ENCODE results near the gene PPIF. TPM values are rescaled to one million over a fixed set of nuclear protein-coding genes. Genes with fewer than 3 reads are reported as not detected.

The PPIF gene
- total RNA-seq, 1 donor from 2014 or later: 161 TPM

GRCh38 chr10:79342811-79343561 is 4.3 kb upstream of the PPIF start:
- no peak for DNase-seq
- Mint-ChIP-seq H3K4me1 (peaks cover 28% of the 10 kb centered on the region), H3K4me3 (no peak overlapping the region), H3K36me3 (ENCODE audit: low read depth) (no peaks in the 10 kb centered on the region), H3K9me3 (peaks cover 5% of the 10 kb centered on the region), H3K27me3 (no peaks in the 10 kb centered on the region), H3K27ac (no peak overlapping the region)
- intact Hi-C loops (cut with micrococcal nuclease): loop anchor here (10.0 kb wide), 1 partner anchor 368 kb away; no protein-coding TSS in a partner anchor

GRCh38 chr10:79344502-79345195 is 2.6 kb upstream of the PPIF start:
- Mint-ChIP-seq H3K4me3 (no peak overlapping the region), H3K9me3 (no peaks in the 10 kb centered on the region), H3K36me3 (ENCODE audit: low read depth) (peaks cover 16% of the 10 kb centered on the region), H3K4me1 (peaks cover 38% of the 10 kb centered on the region), H3K27me3 (no peaks in the 10 kb centered on the region), H3K27ac (no peak overlapping the region)
- intact Hi-C loops (cut with micrococcal nuclease): loop anchor here (5.0 to 10.0 kb wide), 2 partner anchors 370 to 1312 kb away; partner anchors contain the start of gene RPS24
- DNase-seq: no peak

- no peaks in the 10 kb centered on the region for H3K9me3 Mint-ChIP-seq
- no peak overlapping the region for H3K4me3 Mint-ChIP-seq
- peaks cover 24% of the 10 kb centered on the region for H3K36me3 Mint-ChIP-seq (ENCODE audit: low read depth)
- no peak for DNase-seq
- no peaks in the 10 kb centered on the region for H3K27me3 Mint-ChIP-seq
- peaks cover 46% of the 10 kb centered on the region for H3K4me1 Mint-ChIP-seq
- peak overlapping the region; percentile 34 for H3K27ac Mint-ChIP-seq
- intact Hi-C loops (cut with micrococcal nuclease): loop anchor here (2.0 to 10.0 kb wide), 5 partner anchors 53 to 1313 kb away; partner anchors contain the start of genes RPS24 and ZCCHC24
Measured at GRCh38 chr10:79345241-79346011, 1.8 kb upstream of the PPIF start.

GRCh38 chr10:79346012-79346340 is 1.3 kb upstream of the PPIF start:
- Mint-ChIP-seq H3K4me3 (no peak overlapping the region), H3K4me1 (peaks cover 47% of the 10 kb centered on the region), H3K27me3 (no peaks in the 10 kb centered on the region), H3K9me3 (no peaks in the 10 kb centered on the region), H3K36me3 (ENCODE audit: low read depth) (peaks cover 27% of the 10 kb centered on the region), H3K27ac (no peak overlapping the region)
- DNase-seq: no peak
- intact Hi-C loops (cut with micrococcal nuclease): loop anchor here (2.0 to 10.0 kb wide), 5 partner anchors 53 to 1314 kb away; partner anchors contain the start of genes RPS24 and ZCCHC24

GRCh38 chr10:79346388-79347225 is 662 bp upstream of the PPIF start:
- intact Hi-C loops (cut with micrococcal nuclease): loop anchor here (1.0 to 10.0 kb wide), 7 partner anchors 15 to 1314 kb away; partner anchors contain the start of genes RPS24 and ZCCHC24
- Mint-ChIP-seq H3K4me3 (peak overlapping the region; percentile 93), H3K27me3 (no peaks in the 10 kb centered on the region), H3K4me1 (peaks cover 47% of the 10 kb centered on the region), H3K9me3 (no peaks in the 10 kb centered on the region), H3K27ac (peak overlapping the region; percentile 53), H3K36me3 (ENCODE audit: low read depth) (peaks cover 31% of the 10 kb centered on the region)
- DNase-seq: peak; percentile 70

DNA sequence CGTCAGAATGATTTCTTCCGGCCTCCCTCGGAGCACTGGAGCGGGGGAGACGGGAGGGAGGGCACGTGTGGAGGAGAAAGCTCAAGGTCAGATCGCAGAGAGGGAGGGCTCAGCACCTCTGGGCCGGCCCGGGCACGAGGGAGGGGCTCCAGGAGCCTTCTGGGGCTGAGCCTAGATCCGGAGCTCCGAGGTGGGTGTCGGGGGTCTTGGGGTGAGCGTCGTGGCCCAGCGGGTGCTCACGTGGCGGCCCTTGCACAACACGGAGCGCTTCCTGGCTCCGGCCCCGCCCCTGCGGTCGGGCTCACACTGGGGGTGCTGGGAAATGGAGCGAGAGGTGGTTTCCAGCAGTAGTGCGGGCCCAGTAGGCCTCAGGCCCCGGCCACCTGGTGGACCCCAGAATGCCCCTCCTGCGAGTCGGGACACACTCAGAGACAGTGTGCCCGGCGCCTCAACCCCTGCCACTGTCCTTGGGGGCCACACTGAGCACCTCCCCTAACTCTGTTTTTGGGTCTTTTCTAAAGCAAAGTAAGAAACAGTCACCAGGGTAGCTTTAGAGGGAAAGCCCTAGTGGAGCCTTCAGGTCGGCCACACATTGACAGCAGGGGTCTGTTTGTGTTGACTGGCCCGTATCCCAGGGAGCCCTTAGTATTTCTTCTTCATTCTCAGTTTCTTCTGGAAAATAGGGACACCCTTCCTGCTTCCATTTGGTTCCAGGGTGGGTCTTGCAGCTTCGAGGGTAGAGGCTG is 798 bp downstream of the PPIF start:
- Mint-ChIP-seq H3K9me3 (no peaks in the 10 kb centered on the region), H3K27me3 (no peaks in the 10 kb centered on the region), H3K4me1 (peaks cover 48% of the 10 kb centered on the region), H3K36me3 (ENCODE audit: low read depth) (peaks cover 43% of the 10 kb centered on the region), H3K27ac (peak overlapping the region; percentile 94), H3K4me3 (peak overlapping the region; percentile 93)
- intact Hi-C loops (cut with micrococcal nuclease): loop anchor here (1.0 to 10.0 kb wide), 7 partner anchors 17 to 1316 kb away; partner anchors contain the start of genes RPS24 and ZCCHC24
- peak; percentile 95 for DNase-seq

DNA sequence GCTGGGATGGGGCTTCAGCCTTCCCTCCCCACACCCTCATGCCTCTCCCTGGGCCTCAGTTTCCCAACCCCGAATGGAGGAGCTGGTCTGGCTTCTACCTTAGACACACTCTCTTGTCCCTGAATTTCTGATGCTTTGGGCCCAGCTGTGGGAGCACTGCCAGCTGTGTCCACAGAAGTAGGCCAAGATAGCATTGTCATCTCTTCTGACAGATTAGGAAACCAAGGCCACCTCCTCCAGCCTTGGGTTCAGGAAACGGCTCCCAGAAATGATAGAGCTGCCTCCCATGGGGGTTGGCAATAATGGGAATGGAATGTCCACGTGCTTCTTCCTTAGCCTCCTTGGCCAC is 1.3 kb downstream of the PPIF start:
- Mint-ChIP-seq H3K4me3 (peak overlapping the region; percentile 93), H3K27ac (peak overlapping the region; percentile 94), H3K4me1 (peaks cover 49% of the 10 kb centered on the region), H3K36me3 (ENCODE audit: low read depth) (peaks cover 49% of the 10 kb centered on the region), H3K9me3 (no peaks in the 10 kb centered on the region), H3K27me3 (no peaks in the 10 kb centered on the region)
- intact Hi-C loops (cut with micrococcal nuclease): loop anchor here (5.0 to 10.0 kb wide), 2 partner anchors 374 to 1316 kb away; partner anchors contain the start of gene RPS24
- peak; percentile 59 for DNase-seq

DNA sequence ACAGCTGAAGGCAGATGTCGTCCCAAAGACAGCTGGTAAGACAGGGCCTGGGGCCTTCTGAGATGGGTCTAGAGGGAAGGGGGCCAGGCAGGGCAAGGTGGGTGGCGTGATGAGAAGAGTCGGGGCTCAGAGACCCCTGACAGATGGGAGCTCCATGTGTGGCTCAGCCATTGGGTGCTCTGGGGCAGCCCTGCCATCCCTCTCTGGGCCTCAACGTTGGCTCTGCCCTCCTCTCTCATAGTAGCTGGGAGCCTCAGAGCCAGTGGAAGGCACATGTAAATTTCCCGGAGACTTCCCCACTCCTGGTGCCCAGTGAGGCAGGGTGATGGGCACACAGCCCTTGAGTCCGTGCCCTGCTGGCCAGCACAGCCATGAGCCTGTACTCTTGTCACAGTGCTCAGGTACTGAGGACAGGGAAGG is 1.8 kb downstream of the PPIF start:
- intact Hi-C loops (cut with micrococcal nuclease): loop anchor here (5.0 to 10.0 kb wide), 2 partner anchors 374 to 1317 kb away; partner anchors contain the start of gene RPS24

GRCh38 chr10:79349766-79350406 is 2.6 kb downstream of the PPIF start:
- peaks cover 61% of the 10 kb centered on the region for H3K36me3 Mint-ChIP-seq (ENCODE audit: low read depth)
- H3K27ac Mint-ChIP-seq: peak overlapping the region; percentile 36
- H3K27me3 Mint-ChIP-seq: no peaks in the 10 kb centered on the region
- H3K9me3 Mint-ChIP-seq: no peaks in the 10 kb centered on the region
- DNase-seq: peak; percentile 60
- H3K4me1 Mint-ChIP-seq: peaks cover 47% of the 10 kb centered on the region
- H3K4me3 Mint-ChIP-seq: peak overlapping the region; percentile 93
- intact Hi-C loops (cut with micrococcal nuclease): loop anchor here (5.0 to 10.0 kb wide), 2 partner anchors 375 to 1318 kb away; partner anchors contain the start of gene RPS24

More for the DNA sequence above, 1.8 kb downstream of the PPIF start:
- peak overlapping the region; percentile 93 for H3K4me3 Mint-ChIP-seq
- no peak for DNase-seq
- peaks cover 48% of the 10 kb centered on the region for H3K4me1 Mint-ChIP-seq
- peaks cover 53% of the 10 kb centered on the region for H3K36me3 Mint-ChIP-seq (ENCODE audit: low read depth)
- H3K9me3 Mint-ChIP-seq: no peaks in the 10 kb centered on the region
- no peaks in the 10 kb centered on the region for H3K27me3 Mint-ChIP-seq
- H3K27ac Mint-ChIP-seq: peak overlapping the region; percentile 94

GRCh38 chr10:79350407-79351154 is 3.3 kb downstream of the PPIF start:
- Mint-ChIP-seq H3K4me1 (peaks cover 47% of the 10 kb centered on the region), H3K36me3 (ENCODE audit: low read depth) (peaks cover 68% of the 10 kb centered on the region), H3K27me3 (no peaks in the 10 kb centered on the region), H3K4me3 (peak overlapping the region; percentile 93), H3K27ac (no peak overlapping the region), H3K9me3 (no peaks in the 10 kb centered on the region)
- DNase-seq: peak; percentile 57
- intact Hi-C loops (cut with micrococcal nuclease): no loop called here

DNA sequence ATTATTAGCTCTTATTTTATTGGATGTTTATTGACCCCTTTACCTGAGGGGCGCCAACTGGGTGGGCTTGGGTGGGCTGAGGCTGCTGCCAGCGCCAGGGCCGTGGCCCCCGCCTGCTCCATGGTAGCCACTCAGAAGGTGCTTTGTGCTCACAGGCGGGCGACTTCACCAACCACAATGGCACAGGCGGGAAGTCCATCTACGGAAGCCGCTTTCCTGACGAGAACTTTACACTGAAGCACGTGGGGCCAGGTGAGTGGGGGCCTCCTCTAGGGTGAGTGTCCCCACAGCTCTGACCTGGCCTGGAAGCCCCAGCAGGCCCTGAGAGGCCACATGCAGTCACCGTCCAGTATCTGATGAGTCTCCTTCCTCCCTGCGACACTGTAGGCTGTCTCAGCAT is 4.1 kb downstream of the PPIF start:
- H3K27me3 Mint-ChIP-seq: no peaks in the 10 kb centered on the region
- no peak overlapping the region for H3K4me3 Mint-ChIP-seq
- H3K27ac Mint-ChIP-seq: no peak overlapping the region
- H3K9me3 Mint-ChIP-seq: no peaks in the 10 kb centered on the region
- peak; percentile 57 for DNase-seq
- peaks cover 52% of the 10 kb centered on the region for H3K4me1 Mint-ChIP-seq
- intact Hi-C loops (cut with micrococcal nuclease): no loop called here
- peaks cover 76% of the 10 kb centered on the region for H3K36me3 Mint-ChIP-seq (ENCODE audit: low read depth)
